Endothelial cell of umbilical vein (primary cell): Measurements from ENCODE around the gene CCDC167. TPM values are rescaled to one million over a fixed set of nuclear protein-coding genes. Genes with fewer than 3 reads are reported as not detected.

ENCODE experiments used
- BruUV-seq: library from RNA; stranded (reverse); fragments of 400-500 nt; replicated peaks from 2 replicates; lab custom pipeline; 2021; lab: Mats Ljungman, UMichigan
- CTCF ChIA-PET: fragments of 300-600, 350-600 bp; sonication (Branson Sonifier 250); formaldehyde crosslinking; loops from one replicate; lab custom pipeline; 2021; ENCODE audit warnings: antibody characterized with exemption, inconsistent platforms; lab: Charles Lee
- POLR2A ChIA-PET: fragments of 300-600, 350-600 bp; sonication (Branson Sonifier 250); formaldehyde crosslinking; loops from one replicate; lab custom pipeline; 2021; ENCODE audit warnings: antibody characterized with exemption, inconsistent platforms; lab: Charles Lee
- DNase-seq: peaks from one replicate; pipeline ENCODE4 v3.0.0-alpha.2; 2011; ENCODE audit warnings: low read depth, low spot score
- FAIRE-seq: peaks from 2 replicates; lab custom pipeline; 2011; peaks lifted over from hg19 to GRCh38; lab: Jason Lieb, UNC
- H2AFZ ChIP-seq: 2 replicates; pipeline ENCODE4 v1.6.0; 2012; ENCODE audit warnings: low read depth, low read length, control low read depth, inconsistent platforms
- H3K27ac ChIP-seq: 2 replicates; pipeline ENCODE4 v1.5.1; 2011; ENCODE audit warnings: low read depth, mild to moderate bottlenecking, control low read depth, low read length, moderate library complexity; ENCODE audit not compliant: insufficient read depth
- H3K27me3 ChIP-seq, 2 experiments: 2 replicates each; pipeline versions ENCODE4 v1.6.0 to v1.6.1; 2011; ENCODE audit warnings: low read length in 2 of 2, mixed read lengths in 1 of 2; ENCODE audit not compliant: control insufficient read depth in 2 of 2, insufficient read depth in 2 of 2
- H3K36me3 ChIP-seq, 2 experiments: 2 replicates in 1 of 2; 3 replicates in 1 of 2; pipeline ENCODE4 v1.5.1; 2011; ENCODE audit warnings: low read length in 2 of 2, mild to moderate bottlenecking in 1 of 2, moderate library complexity in 1 of 2; ENCODE audit not compliant: control insufficient read depth in 2 of 2, insufficient read depth in 2 of 2; ENCODE audit errors: extremely low read depth in 1 of 2
- H3K4me1 ChIP-seq: 3 replicates; pipeline ENCODE4 v1.5.1; 2011; ENCODE audit warnings: mild to moderate bottlenecking, low read length; ENCODE audit not compliant: control insufficient read depth, insufficient read depth; ENCODE audit errors: extremely low read depth
- H3K4me2 ChIP-seq: 2 replicates; pipeline ENCODE4 v1.6.1; 2011; ENCODE audit warnings: low read length, control low read depth, mixed read lengths; ENCODE audit not compliant: insufficient read depth
- H3K4me3 ChIP-seq, 3 experiments: fragments of 200-600 bp in 1 of 3; sonication (generic), shearing (Covaris generic) in 1 of 3; replicated peaks in 1 of 3; 2 replicates each; pipeline ENCODE4 v1.5.1; 2011 to 2016; ENCODE audit warnings: control low read depth in 3 of 3, low read length in 3 of 3, mild to moderate bottlenecking in 2 of 3, inconsistent platforms in 1 of 3, low read depth in 1 of 3, moderate library complexity in 1 of 3; ENCODE audit not compliant: insufficient read depth in 1 of 3
- H3K79me2 ChIP-seq: 2 replicates; pipeline ENCODE4 v1.6.0; 2012; ENCODE audit warnings: low read length, inconsistent platforms; ENCODE audit not compliant: control insufficient read depth, insufficient read depth
- H3K9ac ChIP-seq: replicated peaks from 2 replicates; pipeline ENCODE3; 2011; ENCODE audit warnings: low read length, control low read depth; ENCODE audit not compliant: insufficient read depth; ENCODE audit errors: extremely low read depth
- H3K9me1 ChIP-seq: replicated peaks from 3 replicates; pipeline ENCODE4 v1.6.0; 2011; ENCODE audit warnings: mild to moderate bottlenecking, low read length; ENCODE audit not compliant: control insufficient read depth, insufficient read depth; ENCODE audit errors: extremely low read depth
- H3K9me3 ChIP-seq: replicated peaks from 2 replicates; pipeline ENCODE4 v1.5.1; 2012; ENCODE audit warnings: low read length, inconsistent platforms; ENCODE audit not compliant: control insufficient read depth, insufficient read depth
- H4K20me1 ChIP-seq: replicated peaks from 2 replicates; pipeline ENCODE3; 2011; ENCODE audit warnings: mild to moderate bottlenecking, low read length; ENCODE audit not compliant: control insufficient read depth, insufficient read depth; ENCODE audit errors: extremely low read depth
- CTCF ChIP-seq, 2 donors: IDR thresholded peaks; 1 replicate in 1 of 2; 2 replicates in 1 of 2; pipeline ENCODE4 v1.5.1; 2011; ENCODE audit warnings: low read length in 2 of 2, mild to moderate bottlenecking in 2 of 2, moderate library complexity in 2 of 2, control low read depth in 1 of 2, inconsistent platforms in 1 of 2, low read depth in 1 of 2; ENCODE audit not compliant: insufficient read depth in 1 of 2; ENCODE audit errors: extremely low read depth in 1 of 2
- EZH2 ChIP-seq: IDR thresholded peaks from 2 replicates; pipeline ENCODE4 v1.6.1; 2012; ENCODE audit warnings: borderline replicate concordance, low read depth, mild to moderate bottlenecking, moderate library complexity, low read length, inconsistent platforms; ENCODE audit not compliant: severe bottlenecking
- FOS ChIP-seq: IDR thresholded peaks from 2 replicates; pipeline ENCODE4 v1.6.1; 2011; ENCODE audit warnings: mild to moderate bottlenecking, low read length, moderate library complexity, borderline replicate concordance; ENCODE audit not compliant: insufficient read depth
- GATA2 ChIP-seq: IDR thresholded peaks from 2 replicates; pipeline ENCODE4 v1.7.0; 2011; ENCODE audit warnings: low read depth, mild to moderate bottlenecking, moderate library complexity, mixed read lengths, low read length; ENCODE audit not compliant: insufficient read length, insufficient read depth
- JUN ChIP-seq: IDR thresholded peaks from 2 replicates; pipeline ENCODE4 v1.6.1; 2011; ENCODE audit warnings: borderline replicate concordance, low read depth; ENCODE audit not compliant: insufficient read length, insufficient read depth
- MAX ChIP-seq: IDR thresholded peaks from 2 replicates; pipeline ENCODE4 v1.6.1; 2011; ENCODE audit not compliant: insufficient read depth, insufficient read length
- MYC ChIP-seq: IDR thresholded peaks from one replicate; pipeline ENCODE4 v1.6.1; 2011; ENCODE audit warnings: mild to moderate bottlenecking, low read depth, low read length
- POLR2A ChIP-seq: IDR thresholded peaks from 2 replicates; pipeline ENCODE4 v1.6.1; 2012; ENCODE audit warnings: low read depth, mild to moderate bottlenecking, control low read depth, low read length
- POLR2AphosphoS5 ChIP-seq: IDR thresholded peaks from 2 replicates; pipeline ENCODE4 v1.6.1; 2012; ENCODE audit warnings: low read depth, mild to moderate bottlenecking, control low read depth, low read length, moderate library complexity; ENCODE audit not compliant: insufficient read depth
- dilution Hi-C: fragments of 300-500 bp; cut with MboI; formaldehyde crosslinking; loops from one replicate; pipeline ENCODE4 v1.15.0; 2019; ENCODE audit warnings: low sequenced_read_pairs; ENCODE audit not compliant: extremely low pct_ligation_motif_present
- intact Hi-C: fragments of 100-400 bp; cut with micrococcal nuclease; formaldehyde crosslinking; loops from one replicate; pipeline ENCODE4 v1.10.0; 2022
- polyA plus RNA-seq, 4 experiments: library from polyadenylated mRNA; depleted of rRNA in 3 of 4; stranded (reverse) in 3 of 4; unstranded in 1 of 4; fragments of >200 nt; gene quantifications; 2 replicates each; pipeline versions ENCODE4 v1.2.1 to v1.2.3, GENCODE V29; 2011 to 2012; ENCODE audit warnings: missing spikeins in 1 of 4
- total RNA-seq: library from RNA; stranded (reverse); gene quantifications from 2 replicates; pipeline ENCODE4 v1.2.3, GENCODE V29; 2021

Gene CCDC167
- total and polyA plus RNA-seq, 2 donors (not counting 3 experiments of a cell fraction or from before 2014, with no cell fraction given), result 46.6 to 105 TPM

GRCh38 chr6:37513155-37513554 is 13.5 kb upstream of the CCDC167 start:
- H3K36me3 ChIP-seq, result no peaks in the 10 kb centered on the region
- intact Hi-C loops (no loop called here), dilution Hi-C loops (no loop called here)
- DNase-seq (no peak), FAIRE-seq (no peak)
- no peak overlapping the region for H3K4me3 ChIP-seq
- BruUV-seq, result no TSS peak
- H2AFZ ChIP-seq, result no peak overlapping the region
- no peaks in the 10 kb centered on the region for H4K20me1 ChIP-seq
- POLR2A ChIA-PET, result no interaction called here
- CTCF ChIA-PET, result interaction anchor here (2.3 kb wide), 1 partner anchor 53 kb away, joined by 6 read pairs; no protein-coding TSS in a partner anchor
- H3K79me2 ChIP-seq, result no peaks in the 10 kb centered on the region
- no peak overlapping the region for H3K4me2 ChIP-seq
- H3K9ac ChIP-seq, result no peak overlapping the region
- H3K27ac ChIP-seq, result no peak overlapping the region
- H3K4me1 ChIP-seq, result no peaks in the 10 kb centered on the region
- TF ChIP-seq FOS (no peak), MYC (no peak), POLR2A (no peak), CTCF (IDR thresholded peaks at IDR 0.05; ENCODE audit: extremely low read depth in 1 of 2, insufficient read depth in 1 of 2, low read depth in 1 of 2, low read length in 2 of 2) (no peak), JUN (no peak), EZH2 (no peak), POLR2AphosphoS5 (no peak), GATA2 (no peak), MAX (no peak)
- peaks cover 25 to 38% of the 10 kb centered on the region in 2 experiments for H3K27me3 ChIP-seq
- H3K9me3 ChIP-seq, result no peaks in the 10 kb centered on the region
- H3K9me1 ChIP-seq, result no peaks in the 10 kb centered on the region
